GM12891 (cell line): Measurements from ENCODE around the gene OR6X1.
"Not testable (repeated sequence)": the region's sequence is repeated elsewhere in the genome, so short reads cannot be mapped to it uniquely, and the experiment has no call there.

Experiments used
- DNase-seq: peaks from one replicate; pipeline ENCODE4 v3.0.0; 2011; ENCODE audit warnings: low spot score; ENCODE audit not compliant: insufficient read length
- FAIRE-seq: peaks from 2 replicates; lab custom pipeline; 2011; peaks lifted over from hg19 to GRCh38; lab: Jason Lieb, UNC
- PAX5 ChIP-seq: IDR thresholded peaks from 2 replicates; pipeline ENCODE4 v1.6.1; 2011; ENCODE audit warnings: low read length, moderate library complexity, mild to moderate bottlenecking; ENCODE audit not compliant: insufficient read depth, severe bottlenecking
- POLR2A ChIP-seq: IDR thresholded peaks from 2 replicates; pipeline ENCODE4 v1.6.1; 2011; ENCODE audit warnings: low read depth, low read length, control low read depth
- POLR2AphosphoS5 ChIP-seq: IDR thresholded peaks from 2 replicates; pipeline ENCODE4 v1.6.1; 2011; ENCODE audit warnings: low read depth, low read length, control low read depth
- POU2F2 ChIP-seq: IDR thresholded peaks from 2 replicates; pipeline ENCODE4 v1.6.1; 2011; ENCODE audit warnings: low read depth, mild to moderate bottlenecking, control low read depth, low read length, moderate library complexity
- SPI1 ChIP-seq: IDR thresholded peaks from 2 replicates; pipeline ENCODE4 v1.6.1; 2011; ENCODE audit warnings: low read depth, low read length, control low read depth
- TAF1 ChIP-seq: IDR thresholded peaks from 2 replicates; pipeline ENCODE4 v1.6.1; 2011; ENCODE audit warnings: low read depth, low read length, control low read depth

The OR6X1 gene

DNA sequence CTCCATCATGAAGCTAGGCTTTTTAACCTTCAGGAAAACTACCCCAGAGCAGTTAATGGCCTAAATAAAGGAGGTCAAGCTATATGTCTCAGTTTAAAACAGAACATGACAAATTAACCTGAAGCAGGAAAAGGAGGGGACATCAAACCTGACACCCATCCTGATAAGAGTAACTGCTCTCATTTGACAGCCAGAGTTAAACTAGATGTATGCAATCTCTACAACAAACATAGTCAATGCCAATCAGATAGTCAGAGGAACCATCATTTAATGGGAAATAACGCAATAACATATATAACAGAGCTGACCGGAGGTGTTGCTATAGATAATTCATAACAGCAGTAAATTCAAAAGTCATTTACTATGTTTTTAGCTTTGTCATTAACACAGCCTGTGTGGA lies 15.9 kb downstream of the OR6X1 start:
- TF ChIP-seq TAF1 (no peak), SPI1 (no peak), POLR2A (no peak)
- DNase-seq: no peak
- FAIRE-seq: no peak

DNA sequence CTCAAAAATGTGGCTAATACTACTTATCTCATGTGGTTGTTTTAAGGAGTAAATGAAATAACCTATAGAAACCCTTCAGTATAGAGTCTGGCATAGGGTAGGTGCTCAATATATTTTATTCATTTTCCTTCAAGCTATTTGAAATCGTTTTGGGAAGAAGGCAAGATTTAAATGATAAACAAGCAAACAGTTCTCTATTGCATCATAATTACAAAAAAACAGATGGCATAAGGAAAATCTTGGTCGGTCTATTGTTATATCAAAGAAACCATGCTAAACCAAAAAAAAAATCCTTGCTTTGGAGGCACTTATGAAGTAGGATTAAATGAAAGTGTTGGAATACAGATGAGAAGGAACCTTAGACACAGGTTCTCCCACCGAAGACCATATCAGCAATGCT lies 17.5 kb downstream of the OR6X1 start:
- DNase-seq (no peak), FAIRE-seq (no peak)
- TF ChIP-seq POLR2AphosphoS5 (no peak), PAX5 (no peak), POU2F2 (no peak), POLR2A (no peak), SPI1 (no peak), TAF1 (no peak)

DNA sequence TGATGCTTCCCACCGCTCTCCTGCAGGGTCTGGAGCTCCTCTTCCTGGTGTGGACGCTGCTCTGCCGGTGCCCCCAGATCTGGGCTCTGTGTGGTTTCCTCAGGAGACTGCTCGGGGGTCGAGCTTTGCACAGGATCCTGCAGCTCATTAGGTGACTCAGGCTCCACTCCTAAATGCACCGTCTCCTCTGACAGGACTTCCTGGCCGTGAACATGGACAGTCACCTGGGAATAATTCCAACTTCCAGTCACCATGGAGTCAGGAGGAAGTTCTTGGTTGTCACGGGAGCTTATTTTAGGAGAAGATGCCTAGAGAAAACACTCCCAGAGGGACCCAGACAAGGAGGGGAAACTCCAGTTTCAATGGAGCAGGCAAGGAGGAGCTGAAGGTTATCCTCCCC lies 24.7 kb downstream of the OR6X1 start:
- DNase-seq (no peak), FAIRE-seq (no peak)
- TF ChIP-seq POU2F2: no peak
- no peak for TF ChIP-seq POLR2AphosphoS5
- no peak for TF ChIP-seq POLR2A
- TF ChIP-seq SPI1: no peak
- no peak for TF ChIP-seq PAX5
- TF ChIP-seq TAF1: no peak

DNA sequence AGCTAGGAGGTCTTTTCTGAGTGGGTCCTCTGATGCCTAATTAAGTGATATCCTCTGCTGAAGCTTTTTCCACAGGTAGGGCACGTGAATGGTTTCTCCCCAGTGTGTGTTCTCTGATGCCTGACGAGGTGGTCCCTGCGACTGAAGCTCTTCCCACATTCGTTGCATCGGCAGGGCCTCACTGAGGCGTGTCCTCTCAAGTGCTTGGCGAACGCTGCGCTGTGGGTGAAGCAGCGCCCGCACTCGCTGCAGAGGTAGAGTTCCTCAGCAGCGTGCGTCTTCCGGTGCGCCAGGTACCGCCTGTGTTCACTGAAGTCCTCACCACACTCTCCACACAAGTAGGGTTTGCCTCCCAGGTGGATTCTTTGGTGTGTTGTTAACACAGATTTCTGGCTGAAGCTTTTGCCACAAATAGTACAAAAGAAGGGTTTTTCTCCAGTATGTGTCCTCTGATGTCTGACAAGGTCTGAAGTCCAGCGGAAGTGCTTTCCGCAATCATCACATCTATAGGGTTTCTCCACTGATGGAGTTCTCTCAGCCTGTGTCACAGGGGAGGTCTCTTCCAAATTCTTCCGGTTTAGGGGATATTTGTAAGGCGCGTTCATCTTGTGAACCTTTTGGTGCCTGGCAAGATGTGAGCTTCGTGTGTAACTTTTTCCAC lies 28.2 kb downstream of the OR6X1 start:
- TF ChIP-seq TAF1 (no peak), POLR2A (no peak), SPI1 (no peak)
- DNase-seq (no peak), FAIRE-seq (no peak)

DNA sequence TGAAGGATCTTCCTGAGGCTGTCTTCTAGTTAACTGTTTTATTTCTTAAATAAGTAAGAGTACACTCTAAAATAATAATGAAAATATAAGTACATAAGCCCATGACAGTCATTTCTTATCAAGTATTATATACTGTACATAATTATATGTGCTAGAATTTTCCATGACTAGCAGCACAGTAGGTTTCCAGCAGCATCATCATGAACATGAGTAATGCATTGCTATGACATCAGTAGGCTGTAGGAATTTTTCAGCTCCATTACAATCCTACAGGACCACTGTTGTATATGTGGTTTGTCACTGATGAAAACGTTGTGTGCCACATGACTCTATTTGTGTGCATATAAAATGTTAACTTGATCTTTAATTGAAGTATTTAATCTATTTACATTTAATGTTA lies 34.9 kb downstream of the OR6X1 start:
- TF ChIP-seq POLR2A (no peak), TAF1 (no peak)
- DNase-seq (no peak), FAIRE-seq (no peak)

DNA sequence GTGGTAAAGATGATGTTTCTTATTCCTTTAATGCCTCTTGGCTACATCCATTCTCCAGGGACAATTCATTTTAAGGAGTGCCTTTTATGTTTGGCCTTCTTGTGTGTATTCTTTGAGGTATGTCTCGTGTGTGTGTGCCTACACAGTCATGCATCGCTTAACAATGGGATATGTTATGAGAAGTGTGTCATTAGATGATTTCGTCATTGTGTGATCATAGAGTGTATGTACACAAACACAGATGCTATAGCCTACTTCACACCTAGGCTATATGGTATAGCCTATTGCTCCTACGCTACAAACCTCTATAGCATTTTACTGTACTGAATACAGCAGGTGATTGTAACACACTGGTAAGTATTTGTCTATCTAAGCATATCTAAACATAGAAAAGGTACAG lies 35.8 kb downstream of the OR6X1 start:
- TF ChIP-seq POLR2A (no peak), POLR2AphosphoS5 (no peak), SPI1 (no peak), PAX5 (no peak), TAF1 (no peak), POU2F2 (no peak)
- no peak for FAIRE-seq
- DNase-seq: no peak

DNA sequence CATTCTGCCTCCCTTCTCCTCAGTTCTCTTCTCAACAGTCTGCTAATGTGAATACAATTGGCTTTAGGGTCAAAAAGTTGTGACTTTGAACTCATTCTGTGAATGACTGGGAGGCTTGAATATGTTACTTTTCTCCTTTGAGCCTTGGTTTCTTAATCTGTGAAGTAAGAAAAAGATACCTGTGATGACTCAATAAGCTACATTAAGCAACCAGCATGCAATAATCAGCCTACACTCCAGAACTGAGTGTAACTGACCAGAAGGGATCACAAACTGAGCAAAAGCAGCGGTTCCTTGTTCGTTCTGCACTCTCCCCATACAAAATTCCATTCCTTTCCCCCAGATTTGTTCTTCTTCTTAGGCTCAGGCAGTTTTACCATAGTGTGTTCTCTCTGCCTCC lies 36.3 kb downstream of the OR6X1 start:
- no peak for DNase-seq
- TF ChIP-seq POLR2A (no peak), SPI1 (no peak), POU2F2 (no peak), POLR2AphosphoS5 (no peak), PAX5 (no peak), TAF1 (no peak)
- FAIRE-seq: no peak

DNA sequence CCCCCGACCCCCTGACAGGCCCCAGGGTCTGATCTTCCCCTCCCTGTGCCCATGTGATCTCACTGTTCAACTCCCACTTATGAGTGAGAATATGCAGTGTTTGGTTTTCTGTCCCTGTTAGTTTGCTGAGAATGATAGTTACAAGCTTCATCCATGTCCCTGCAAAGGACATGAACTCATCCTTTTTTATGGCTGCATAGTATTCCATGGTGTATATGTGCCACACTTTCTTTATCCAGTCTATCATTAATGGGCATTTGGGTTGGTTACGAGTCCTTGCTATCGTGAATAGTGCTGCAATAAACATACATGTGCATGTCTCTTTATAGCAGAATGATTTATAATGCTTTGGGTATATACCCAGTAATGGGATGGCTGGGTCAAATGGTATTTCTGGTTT lies 41.7 kb downstream of the OR6X1 start:
- DNase-seq, FAIRE-seq: not testable (repeated sequence)

DNA sequence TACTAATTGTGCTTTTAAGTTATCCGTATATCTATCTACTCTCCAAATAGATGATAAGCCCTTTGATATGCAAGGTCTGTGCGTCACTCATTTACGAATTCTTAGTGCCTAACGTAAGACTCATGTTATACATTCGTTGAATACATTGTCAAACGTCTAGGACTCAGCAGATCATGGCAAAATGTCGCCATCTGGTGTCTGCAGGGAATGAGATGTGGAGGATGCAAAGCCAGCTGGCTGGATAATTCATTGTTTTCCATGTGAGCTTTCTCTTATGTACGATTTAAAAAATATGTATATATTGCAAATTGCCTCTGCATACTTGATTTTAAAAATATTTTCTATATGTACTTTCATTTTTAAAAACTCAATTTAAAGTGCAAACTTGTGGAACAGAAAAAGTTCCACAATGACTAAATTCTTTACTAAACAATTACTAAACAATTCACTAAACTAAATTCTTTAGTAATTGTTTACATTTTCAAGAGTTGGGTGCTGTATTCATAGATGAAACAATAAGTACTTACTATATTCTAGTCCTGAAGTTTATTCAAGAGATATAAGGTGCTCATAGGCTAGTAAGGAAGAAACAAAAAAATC lies 46.6 kb downstream of the OR6X1 start:
- FAIRE-seq (peak; percentile 90), DNase-seq (peak; percentile 26)
- TF ChIP-seq TAF1 (no peak), PAX5 (no peak), POLR2AphosphoS5 (no peak), POLR2A (no peak), POU2F2 (no peak)

DNA sequence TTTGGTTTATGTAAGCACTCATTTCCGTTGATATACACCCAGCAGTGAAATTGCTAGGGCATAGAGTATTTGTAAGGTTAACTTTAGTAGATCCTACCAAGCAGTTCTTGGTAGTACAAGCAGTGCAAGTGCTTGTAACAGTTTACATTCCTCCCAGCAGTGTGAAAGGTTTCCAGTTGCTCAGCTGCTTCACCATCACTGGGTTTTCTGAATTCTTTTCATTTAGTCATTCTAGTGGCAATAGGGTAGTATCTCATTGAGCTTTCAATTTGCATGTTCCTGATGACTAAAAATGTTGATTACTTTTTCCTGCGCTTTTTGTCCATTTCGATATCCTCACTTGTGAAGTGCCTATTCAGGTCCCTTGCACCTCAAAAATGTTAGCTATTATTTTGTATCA lies 47.1 kb downstream of the OR6X1 start:
- TF ChIP-seq SPI1 (no peak), TAF1 (no peak), POLR2A (no peak), POLR2AphosphoS5 (no peak), PAX5 (no peak), POU2F2 (no peak)
- FAIRE-seq: no peak

DNA sequence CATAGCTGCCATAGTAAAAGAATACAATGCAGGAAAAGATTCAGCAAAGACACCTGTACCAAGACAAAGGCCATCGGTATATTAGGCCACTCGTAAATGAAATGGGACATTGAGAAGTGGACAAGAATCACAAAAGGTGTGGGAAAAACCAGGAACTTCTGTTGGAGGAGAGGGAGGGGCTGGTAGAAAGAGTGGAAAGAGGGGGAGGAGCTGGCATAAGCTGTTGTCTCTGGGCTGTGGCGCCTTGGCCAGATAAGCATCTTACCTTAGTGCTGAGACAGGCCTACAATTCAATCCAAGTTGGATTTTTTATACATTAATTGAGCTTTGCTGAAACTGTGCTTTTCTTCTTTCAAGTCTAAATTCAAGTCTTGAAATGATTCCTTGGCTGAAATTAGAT lies 50.0 kb downstream of the OR6X1 start:
- TF ChIP-seq PAX5 (no peak), SPI1 (no peak), POLR2A (no peak), POU2F2 (no peak), POLR2AphosphoS5 (no peak), TAF1 (no peak)
- DNase-seq (no peak), FAIRE-seq (no peak)

More for the DNA sequence above, 47.1 kb downstream of the OR6X1 start:
- no peak for DNase-seq
